K562 (cell line): ENCODE data around the gene SYT17. TPM values are rescaled to one million over a fixed set of nuclear protein-coding genes. Genes with fewer than 3 reads are reported as not detected.

Experiments used
- ATAC-seq: fragments of 200-7000 bp; cut with Tn5 transposase; 3 replicates; pipeline ENCODE4 v1.9.1; 2020; ENCODE audit warnings: moderate library complexity
- BruUV-seq: library from RNA; stranded (reverse); fragments of 400-500 nt; replicated peaks from 2 replicates; lab custom pipeline; 2021; lab: Mats Ljungman, UMichigan
- CTCF ChIA-PET: fragments of 300-600 bp; formaldehyde crosslinking; extraction: SDS; loops from one replicate; lab custom pipeline; 2021; ENCODE audit warnings: low intra/inter-chr PET ratio; lab: Yijun Ruan, JAX
- POLR2A ChIA-PET: fragments of 300-600, 350-650 bp; sonication (Branson Sonifier 250); formaldehyde crosslinking; extraction: SDS; loops from one replicate; lab custom pipeline; 2021; ENCODE audit warnings: antibody characterized with exemption, inconsistent platforms; lab: Yijun Ruan, JAX
- DNase-seq, 4 experiments: peaks; one replicate each; pipeline versions ENCODE4 v3.0.0 to v3.0.0-alpha.2; 2011 to 2018; ENCODE audit warnings: low spot score in 3 of 4, mixed read lengths in 3 of 4; ENCODE audit errors: extremely low read depth in 1 of 4
- FAIRE-seq: peaks from 2 replicates; lab custom pipeline; 2011; peaks lifted over from hg19 to GRCh38; lab: Jason Lieb, UNC
- H2AFZ ChIP-seq: 2 replicates; pipeline ENCODE4 v1.6.0; 2011; ENCODE audit warnings: low read depth, low read length, control low read depth, inconsistent platforms
- H3K27ac ChIP-seq: fragments of 200-600 bp; 3 replicates; pipeline ENCODE4 v1.8.0; 2011; ENCODE audit warnings: low read depth, mild to moderate bottlenecking, control low read depth, inconsistent platforms, low read length, moderate library complexity, mixed read lengths; ENCODE audit errors: extremely low read depth
- H3K27me3 ChIP-seq, 2 experiments: fragments of 300-600 bp in 1 of 2; 2 replicates in 1 of 2; 3 replicates in 1 of 2; pipeline versions ENCODE4 v1.6.0 to v1.8.0; 2011; ENCODE audit warnings: inconsistent platforms in 2 of 2, low read length in 2 of 2, mild to moderate bottlenecking in 1 of 2, mixed read lengths in 1 of 2, moderate library complexity in 1 of 2; ENCODE audit not compliant: control insufficient read depth in 2 of 2, insufficient read depth in 2 of 2
- H3K36me3 ChIP-seq: fragments of 300-600 bp; 3 replicates; pipeline ENCODE4 v1.8.0; 2011; ENCODE audit warnings: mild to moderate bottlenecking, low read length, inconsistent platforms; ENCODE audit not compliant: control insufficient read depth, insufficient read depth
- H3K4me1 ChIP-seq, 2 experiments: fragments of 200-600 bp in 1 of 2; replicated peaks in 1 of 2; 2 replicates in 1 of 2; 3 replicates in 1 of 2; pipeline versions ENCODE4 v1.5.1 to v1.8.0; 2011; ENCODE audit warnings: inconsistent platforms in 2 of 2, low read length in 2 of 2, mild to moderate bottlenecking in 1 of 2, mixed read lengths in 1 of 2, moderate library complexity in 1 of 2; ENCODE audit not compliant: control insufficient read depth in 2 of 2, insufficient read depth in 2 of 2
- H3K4me2 ChIP-seq: 2 replicates; pipeline ENCODE4 v1.6.1; 2011; ENCODE audit warnings: low read length, control low read depth, inconsistent platforms, mixed read lengths; ENCODE audit not compliant: insufficient read depth
- H3K4me3 ChIP-seq: fragments of 200-600 bp; sonication (generic), shearing (Covaris generic); 2 replicates; pipeline ENCODE4 v1.5.1; 2016; ENCODE audit warnings: control low read depth, inconsistent platforms
- H3K79me2 ChIP-seq: fragments of 200-600 bp; 3 replicates; pipeline ENCODE4 v1.8.0; 2011; ENCODE audit warnings: low read length, inconsistent platforms; ENCODE audit not compliant: control insufficient read depth, insufficient read depth
- H3K9ac ChIP-seq, 2 experiments: 2 replicates each; pipeline versions ENCODE4 v1.6.0 to v1.6.1; 2011; ENCODE audit warnings: low read depth in 2 of 2, low read length in 2 of 2, control low read depth in 1 of 2, inconsistent platforms in 1 of 2, mild to moderate bottlenecking in 1 of 2, mixed read lengths in 1 of 2; ENCODE audit not compliant: insufficient read depth in 1 of 2
- H3K9me1 ChIP-seq: one replicate; pipeline ENCODE4 v1.6.0; 2011; ENCODE audit warnings: inconsistent platforms, mild to moderate bottlenecking, low read length, moderate library complexity; ENCODE audit not compliant: control insufficient read depth, insufficient read depth
- H3K9me3 ChIP-seq: replicated peaks from 2 replicates; pipeline ENCODE4 v1.5.1; 2011; ENCODE audit warnings: low read depth, low read length, inconsistent platforms; ENCODE audit not compliant: control insufficient read depth, insufficient read depth
- H4K20me1 ChIP-seq: replicated peaks from 2 replicates; pipeline ENCODE4 v1.6.1; 2011; ENCODE audit warnings: low read length, inconsistent platforms, mixed read lengths; ENCODE audit not compliant: control insufficient read depth, insufficient read depth
- CBX5 ChIP-seq: IDR thresholded peaks from 2 replicates; pipeline ENCODE4 v1.6.1; 2014; ENCODE audit warnings: low read depth, borderline replicate concordance
- HNRNPK ChIP-seq: fragments of 200-400 bp; formaldehyde crosslinking; IDR thresholded peaks from one replicate; pipeline ENCODE4 v1.6.1; 2018; ENCODE audit warnings: mild to moderate bottlenecking, low read depth, low read length; ENCODE audit not compliant: poor library complexity, severe bottlenecking
- JUN ChIP-seq, 2 experiments: sonication (generic) in 1 of 2; formaldehyde crosslinking in 1 of 2; IDR thresholded peaks; 2 replicates each; pipeline versions ENCODE4 v1.6.1 to v1.8.0; 2012 to 2022; ENCODE audit warnings: borderline replicate concordance in 2 of 2, mild to moderate bottlenecking in 2 of 2, improper control_type of control experiment in 1 of 2, low read depth in 1 of 2, low read length in 1 of 2, missing genetic modification reagents in 1 of 2
- PCBP2 ChIP-seq: fragments of 200-400 bp; formaldehyde crosslinking; IDR thresholded peaks from 2 replicates; pipeline ENCODE4 v1.6.1; 2018; ENCODE audit warnings: low read length, low read depth, mild to moderate bottlenecking, moderate library complexity; ENCODE audit not compliant: poor library complexity, severe bottlenecking
- TFE3 ChIP-seq: fragments of 450-650 bp; formaldehyde crosslinking; IDR thresholded peaks from 2 replicates; pipeline ENCODE4 v1.4.0; 2020; ENCODE audit warnings: mild to moderate bottlenecking, mixed read lengths
- ZNF224 ChIP-seq: sonication (generic); formaldehyde crosslinking; IDR thresholded peaks from 2 replicates; pipeline ENCODE4 v1.8.0; 2022; ENCODE audit warnings: mild to moderate bottlenecking, missing genetic modification reagents
- ZNF263 ChIP-seq: sonication (generic); formaldehyde crosslinking; IDR thresholded peaks from 2 replicates; pipeline ENCODE4 v1.8.0; 2022; ENCODE audit warnings: mild to moderate bottlenecking, missing genetic modification reagents, borderline replicate concordance
- ZNF766 ChIP-seq: fragments of 200-800 bp; sonication (Bioruptor generic); conservative IDR thresholded peaks from 2 replicates; pipeline ENCODE4 v1.6.1; 2016; ENCODE audit warnings: missing genetic modification characterization, missing compliant biosample characterization
- WGBS: fragments of 100-300 bp; shearing (Covaris generic); methylation state at CpG from one replicate; pipeline ENCODE4 v1.1.6; 2016; ENCODE audit warnings: low coverage, mixed read lengths; ENCODE audit not compliant: insufficient coverage; ENCODE audit errors: missing lambda C conversion rate; 5-methylcytosine and 5-hydroxymethylcytosine counted together
- in situ Hi-C: fragments of 300-500 bp; cut with MboI; formaldehyde crosslinking; loops from 4 replicates; pipeline ENCODE4 v1.15.0; 2018; ENCODE audit warnings: inconsistent platforms, mixed read lengths
- intact Hi-C: fragments of 100-400 bp; cut with micrococcal nuclease; formaldehyde crosslinking; loops from 2 replicates; pipeline ENCODE4 v1.14.2; 2022
- polyA plus RNA-seq, 8 experiments: library from polyadenylated mRNA; depleted of rRNA in 4 of 8; stranded (reverse) in 5 of 8; unstranded in 3 of 8; fragments of >200 nt; fragmentation: Nextera tagmentation in 2 of 8; fragmentation: Illumina TruSeq in 1 of 8; extraction: Ambion mirVana in 2 of 8; extraction: Trizol in 1 of 8; gene quantifications; 2 replicates each; pipeline versions ENCODE4 v1.2.1 to v1.2.3, GENCODE V29; 2011 to 2014; ENCODE audit warnings: inconsistent platforms in 1 of 8, missing spikeins in 1 of 8
- total RNA-seq, 7 experiments: library from RNA; depleted of rRNA in 6 of 7; stranded (reverse); fragments of >200 nt in 6 of 7; fragmentation: Illumina TruSeq in 2 of 7; extraction: Trizol in 2 of 7; gene quantifications; 2 replicates each; pipeline versions ENCODE4 v1.2.1 to v1.2.3, GENCODE V29; 2011 to 2021; ENCODE audit warnings: low replicate concordance in 1 of 7

SYT17 gene
- total and polyA plus RNA-seq, 9 of the 15 experiments (the other 6 are each of a cell fraction or from before 2014, with no cell fraction given), result not detected

- TF ChIP-seq TFE3 (CRISPR knock-in tag) (peak; percentile 33; the same call in 1 of the 2 replicates), ZNF766 (CRISPR knock-in tag) (no peak), JUN (IDR thresholded peaks at IDR 0.05; ENCODE audit: borderline replicate concordance, low read depth, low read length) (no peak), JUN (CRISPR knock-in tag; IDR thresholded peaks at IDR 0.05; ENCODE audit: borderline replicate concordance) (no peak)
These were observed 141.1 kb downstream of the SYT17 start (continued) for GRCh38 chr16:19309178-19309577.

DNA sequence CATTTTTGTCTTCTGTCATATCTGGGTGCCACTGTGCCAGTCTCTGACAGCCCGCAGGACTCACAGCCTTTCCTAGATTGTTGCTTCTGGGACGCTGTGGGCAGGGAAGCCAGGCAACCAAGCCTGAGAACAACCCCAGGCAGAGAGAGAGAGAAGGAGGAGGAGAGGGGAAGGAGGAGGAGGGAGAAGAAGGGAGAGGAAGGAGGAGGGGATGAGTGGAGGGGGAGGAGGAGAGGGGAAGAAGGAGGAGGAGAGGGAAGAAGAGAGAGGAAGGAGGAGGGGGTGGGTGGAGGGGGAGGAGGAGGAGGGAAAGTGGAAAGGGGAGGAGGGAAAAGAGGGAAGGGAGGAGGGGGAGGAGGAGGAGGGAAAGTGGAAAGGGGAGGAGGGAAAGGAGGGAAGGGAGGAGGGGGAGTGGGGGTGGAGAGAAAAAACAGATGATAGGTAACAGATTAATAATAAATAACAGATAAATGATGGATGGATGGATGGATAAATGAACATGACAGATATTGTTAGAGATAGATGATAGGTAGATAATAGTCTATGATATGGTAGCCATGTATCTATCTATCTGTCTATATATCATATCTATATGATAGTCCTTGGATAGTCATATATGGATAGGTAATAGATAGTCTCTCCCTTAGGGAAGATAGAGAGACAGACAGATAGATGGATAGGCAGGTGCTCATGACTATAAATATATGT lies 146.8 kb downstream of the SYT17 start:
- TF ChIP-seq CBX5 (no peak), ZNF263 (CRISPR knock-in tag) (peak; percentile 69; the same call in 1 of the 2 replicates), ZNF224 (CRISPR knock-in tag) (no peak), PCBP2 (peak; percentile 36), HNRNPK (peak; percentile 65)
- intact Hi-C loops, result no loop called here
- Histone ChIP-seq H3K9me1 (no peaks in the 10 kb centered on the region), H3K4me2 (no peak overlapping the region), H3K9ac (no peak overlapping the region), H3K79me2 (no peaks in the 10 kb centered on the region), H2AFZ (no peak overlapping the region), H3K36me3 (no peaks in the 10 kb centered on the region), H3K27me3 (peaks cover 0 to 6% of the 10 kb centered on the region in 2 experiments; a peak in 1 of 5 replicates), H3K9me3 (no peaks in the 10 kb centered on the region), H4K20me1 (no peaks in the 10 kb centered on the region), H3K27ac (no peak overlapping the region), H3K4me1 (no peaks in the 10 kb centered on the region), H3K4me3 (no peak overlapping the region)
- BruUV-seq, result no TSS peak
- ChIA-PET POLR2A (no interaction called here), CTCF (no interaction called here)
- ATAC-seq, result no peak
- WGBS, result 6% methylated on average over 2 of the region's 2 CpGs
- in situ Hi-C loops, result no loop called here
- DNase-seq, result no peak
- no peak for FAIRE-seq
